Epithelial cell of proximal tubule (primary cell): ENCODE measurements around the gene LATS2. TPM values are rescaled to one million over a fixed set of nuclear protein-coding genes. Genes with fewer than 3 reads are reported as not detected.

Source experiments
- DNase-seq: peaks from one replicate; pipeline ENCODE4 v3.0.0-alpha.2; 2011; ENCODE audit warnings: low read depth
- H3K4me3 ChIP-seq: 2 replicates; pipeline ENCODE4 v1.5.1; 2011; ENCODE audit warnings: low read depth, mild to moderate bottlenecking, low read length
- CTCF ChIP-seq: conservative IDR thresholded peaks from 2 replicates; pipeline ENCODE4 v1.5.1; 2012; ENCODE audit warnings: low read depth, mild to moderate bottlenecking, low read length
- total RNA-seq: library from RNA; depleted of rRNA; stranded (reverse); fragments of >200 nt; gene quantifications from 2 replicates; pipeline ENCODE4 v1.2.3, GENCODE V29; 2015

LATS2 gene
- total RNA-seq, 1 donor from 2014 or later: 22.1 TPM

DNA sequence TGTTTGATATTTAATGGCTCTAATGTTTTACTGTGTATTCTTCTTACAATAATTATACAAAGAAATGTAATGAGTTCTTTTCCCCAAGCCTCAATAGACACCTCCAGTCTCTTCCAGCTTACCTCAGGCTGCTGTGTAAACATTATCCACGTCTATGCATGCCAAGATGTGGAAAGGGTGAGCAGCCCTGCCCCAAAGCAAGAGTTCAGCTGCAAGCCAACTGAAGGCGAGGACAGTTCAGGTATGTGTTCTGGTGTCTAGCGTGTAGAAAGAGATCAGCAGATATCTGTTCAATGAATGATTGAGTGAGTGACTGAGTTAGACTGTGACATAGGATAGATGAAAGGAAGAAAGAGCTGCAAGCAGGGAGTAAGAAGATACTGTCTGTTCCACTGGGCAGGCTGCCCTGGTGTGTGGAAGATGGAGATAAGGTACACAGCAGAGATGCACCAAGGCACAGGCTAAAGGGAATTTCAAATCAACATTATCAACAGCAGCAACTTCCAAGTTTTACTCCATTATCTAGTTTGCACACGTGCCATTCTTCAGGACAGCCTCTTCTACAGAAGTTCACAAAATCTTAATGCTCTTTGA lies 66.0 kb downstream of the LATS2 start:
- H3K4me3 ChIP-seq: no peak overlapping the region
- no peak for DNase-seq
- no peak for TF ChIP-seq CTCF

GRCh38 chr13:20994441-20994821 lies 67.0 kb downstream of the LATS2 start:
- no peak for TF ChIP-seq CTCF
- no peak overlapping the region for H3K4me3 ChIP-seq

DNA sequence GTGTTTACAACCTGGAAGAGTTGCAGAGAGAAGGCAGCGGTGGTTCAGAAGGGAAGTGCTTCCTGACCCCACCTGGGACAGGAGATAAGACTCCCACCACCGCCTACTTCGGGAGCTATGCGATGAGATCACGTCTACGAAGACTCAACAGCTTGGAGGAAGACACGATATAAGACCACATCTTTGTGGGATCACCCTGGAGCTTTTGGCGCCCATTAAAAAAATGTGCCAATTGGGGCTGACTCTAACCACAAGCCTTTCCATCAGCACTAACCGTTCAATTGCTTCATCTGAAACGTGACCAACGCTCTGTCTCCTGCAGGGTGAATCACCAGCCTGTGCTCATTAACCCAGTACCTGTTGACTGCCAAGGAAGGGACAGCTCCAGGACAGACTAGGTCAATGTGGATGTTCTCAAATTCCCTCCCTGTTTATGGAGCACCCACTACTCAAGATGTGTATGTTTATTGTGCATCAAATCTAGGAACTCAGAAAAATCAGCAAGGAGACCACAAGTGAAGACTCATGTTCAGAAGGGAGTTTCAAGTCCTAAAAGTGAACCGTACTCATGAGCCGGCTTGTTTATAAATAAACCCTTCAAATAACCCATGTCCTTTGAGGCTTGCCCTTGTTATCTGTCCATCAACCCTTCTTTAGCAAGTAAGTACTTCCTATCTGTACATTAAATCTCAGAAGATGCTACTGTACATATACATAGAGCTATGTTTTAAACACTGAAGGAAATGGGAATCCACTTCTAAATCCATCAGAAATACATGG lies 67.5 kb downstream of the LATS2 start:
- peak; percentile 63 for DNase-seq
- H3K4me3 ChIP-seq: no peak overlapping the region
- no peak for TF ChIP-seq CTCF

More at GRCh38 chr13:20994441-20994821, 67.0 kb downstream of the LATS2 start:
- no peak for DNase-seq

GRCh38 chr13:20993211-20993610 lies 68.2 kb downstream of the LATS2 start:
- no peak for TF ChIP-seq CTCF
- H3K4me3 ChIP-seq: no peak overlapping the region
- no peak for DNase-seq

DNA sequence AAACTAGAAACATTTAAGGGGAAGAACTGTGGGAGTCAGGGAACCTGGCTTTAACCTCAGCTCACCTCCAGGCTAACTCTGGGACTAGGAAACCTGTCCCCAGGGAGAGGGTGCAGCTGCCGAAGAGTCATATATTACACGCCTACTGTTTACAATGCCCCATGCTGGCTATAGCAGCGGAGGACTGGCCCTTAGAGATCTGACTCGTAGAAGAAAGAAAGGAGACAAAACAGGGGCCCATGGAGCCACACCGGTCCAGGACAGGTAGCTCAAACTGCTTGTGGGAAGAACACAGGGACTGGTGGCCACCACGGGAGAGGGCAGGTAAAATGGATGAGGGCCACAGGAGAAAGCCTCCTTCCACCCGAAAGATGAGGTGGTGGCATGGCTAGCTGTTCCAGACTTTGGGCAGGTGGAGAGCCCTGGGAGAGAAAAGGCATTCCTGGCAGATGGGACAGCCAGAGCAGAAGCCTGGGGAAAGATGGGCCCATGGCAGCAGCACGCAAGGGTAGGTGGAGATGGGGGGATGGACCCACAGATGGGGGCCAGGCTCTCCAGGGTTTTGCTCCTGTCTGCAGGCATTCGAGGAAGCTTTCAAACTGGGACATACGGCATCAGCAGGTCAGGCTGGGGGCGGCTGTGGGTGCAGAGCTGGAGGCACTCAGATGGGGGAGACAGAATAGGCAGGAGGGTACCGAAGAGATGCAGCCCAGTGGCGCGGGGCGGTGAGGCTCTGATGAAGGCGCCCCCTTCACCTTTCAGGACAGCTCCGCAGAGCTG lies 69.5 kb downstream of the LATS2 start:
- DNase-seq: no peak
- no peak for TF ChIP-seq CTCF
- no peak overlapping the region for H3K4me3 ChIP-seq

DNA sequence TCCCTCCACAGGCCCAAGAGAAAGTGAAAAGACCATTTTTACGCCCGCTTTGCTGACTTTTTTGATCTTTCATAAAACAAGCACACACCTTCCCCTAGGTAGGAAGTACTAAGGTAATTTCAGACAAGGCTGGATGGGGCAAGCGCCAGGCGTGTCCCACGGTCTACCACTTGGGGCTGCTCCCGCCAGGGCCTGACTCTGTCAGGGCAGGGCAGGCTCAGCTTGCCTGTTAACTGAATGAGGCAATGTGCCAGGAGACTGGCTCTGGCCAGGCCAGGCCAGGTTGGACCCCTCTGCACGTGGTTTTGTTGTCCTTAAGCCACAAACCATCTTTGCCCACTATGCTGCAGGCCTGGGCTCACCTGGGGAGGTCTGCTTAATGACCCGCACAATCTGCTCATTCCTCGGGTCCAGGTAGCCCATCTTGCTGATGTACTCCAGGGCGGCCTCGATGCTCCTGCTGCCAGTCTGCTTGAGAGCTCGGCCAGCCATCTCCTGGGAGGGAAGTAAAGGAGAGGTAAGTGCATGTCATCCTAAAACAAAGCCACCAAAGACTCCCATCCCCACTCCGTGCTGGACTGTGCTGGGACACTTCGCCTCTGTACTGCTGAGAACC lies 70.4 kb downstream of the LATS2 start:
- DNase-seq: no peak
- no peak for TF ChIP-seq CTCF
- H3K4me3 ChIP-seq: no peak overlapping the region
